ENCODE data around the gene MTX2.

- TF ChIP-seq CTCF (IDR thresholded peaks at IDR 0.05; ENCODE audit: poor library complexity) (no peak), EZH2 (IDR thresholded peaks at IDR 0.05; ENCODE audit: borderline replicate concordance) (no peak), EZH2phosphoT487 (IDR thresholded peaks at IDR 0.05; ENCODE audit: low read depth, severe bottlenecking, unreplicated experiment) (no peak)
These were observed 21.4 kb upstream of the MTX2 start for GRCh38 chr2:176247859-176248258.

Data from hepatocyte (in vitro differentiated cells).